GM12878 (cell line): ENCODE measurements around the gene ITIH1.

Source experiments
- BHLHE40 ChIP-seq, 2 experiments: fragments of 450-650 bp in 1 of 2; IDR thresholded peaks; 2 replicates each; pipeline ENCODE4 v1.6.1; 2011 to 2017; ENCODE audit warnings: low read depth in 2 of 2, borderline replicate concordance in 1 of 2, improper control_type of control experiment in 1 of 2, low read length in 1 of 2, mild to moderate bottlenecking in 1 of 2
- TF ChIP-seq, protein P1 (sequence below), 3 experiments: IDR thresholded peaks in 2 of 3; conservative IDR thresholded peaks in 1 of 3; 2 replicates each; pipeline ENCODE4 v1.5.1; 2011; ENCODE audit warnings: low read depth in 3 of 3, low read length in 3 of 3, mild to moderate bottlenecking in 3 of 3, control low read depth in 2 of 3, moderate library complexity in 2 of 3, inconsistent platforms in 1 of 3, mixed read lengths in 1 of 3; ENCODE audit not compliant: control insufficient read depth in 2 of 3, insufficient read depth in 1 of 3; ENCODE audit errors: extremely low read depth in 1 of 3

GRCh38 chr3:52820736-52821135 is 43.3 kb downstream of the ITIH1 start:
- TF ChIP-seq BHLHE40 (IDR thresholded peaks at IDR 0.05; ENCODE audit: borderline replicate concordance in 1 of 2, low read depth in 2 of 2, low read length in 1 of 2): 0 out of 4 replicates have a peak, but pooled peaks of 1 of the 2 experiments have one; percentile 23
- TF ChIP-seq, protein P1, sequence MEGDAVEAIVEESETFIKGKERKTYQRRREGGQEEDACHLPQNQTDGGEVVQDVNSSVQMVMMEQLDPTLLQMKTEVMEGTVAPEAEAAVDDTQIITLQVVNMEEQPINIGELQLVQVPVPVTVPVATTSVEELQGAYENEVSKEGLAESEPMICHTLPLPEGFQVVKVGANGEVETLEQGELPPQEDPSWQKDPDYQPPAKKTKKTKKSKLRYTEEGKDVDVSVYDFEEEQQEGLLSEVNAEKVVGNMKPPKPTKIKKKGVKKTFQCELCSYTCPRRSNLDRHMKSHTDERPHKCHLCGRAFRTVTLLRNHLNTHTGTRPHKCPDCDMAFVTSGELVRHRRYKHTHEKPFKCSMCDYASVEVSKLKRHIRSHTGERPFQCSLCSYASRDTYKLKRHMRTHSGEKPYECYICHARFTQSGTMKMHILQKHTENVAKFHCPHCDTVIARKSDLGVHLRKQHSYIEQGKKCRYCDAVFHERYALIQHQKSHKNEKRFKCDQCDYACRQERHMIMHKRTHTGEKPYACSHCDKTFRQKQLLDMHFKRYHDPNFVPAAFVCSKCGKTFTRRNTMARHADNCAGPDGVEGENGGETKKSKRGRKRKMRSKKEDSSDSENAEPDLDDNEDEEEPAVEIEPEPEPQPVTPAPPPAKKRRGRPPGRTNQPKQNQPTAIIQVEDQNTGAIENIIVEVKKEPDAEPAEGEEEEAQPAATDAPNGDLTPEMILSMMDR (IDR thresholded peaks at IDR 0.05 in 2 of 3, conservative IDR thresholded peaks at IDR 0.05 in 1 of 3; ENCODE audit: control insufficient read depth in 2 of 3, extremely low read depth in 1 of 3, insufficient read depth in 1 of 3, low read depth in 3 of 3, low read length in 3 of 3): peak; percentile 52 to 84 (median 66)
